Fibroblast of lung (primary cell): ENCODE results near the gene ATP2B2.

Experiments used
- CTCF ChIP-seq, 2 donors: IDR thresholded peaks in 1 of 2; conservative IDR thresholded peaks in 1 of 2; 1 replicate in 1 of 2; 2 replicates in 1 of 2; pipeline ENCODE4 v1.5.1; 2011 to 2012; ENCODE audit warnings: low read length in 2 of 2, control low read depth in 1 of 2, inconsistent platforms in 1 of 2, low read depth in 1 of 2, mild to moderate bottlenecking in 1 of 2
- EZH2 ChIP-seq: IDR thresholded peaks from 2 replicates; pipeline ENCODE4 v1.5.1; 2012; ENCODE audit warnings: low read length, control low read depth, mild to moderate bottlenecking; ENCODE audit errors: missing control alignments

- TF ChIP-seq CTCF (conservative IDR thresholded peaks at IDR 0.05 in 1 of 2, IDR thresholded peaks at IDR 0.05 in 1 of 2; ENCODE audit: low read depth in 1 of 2, low read length in 2 of 2): no peak
- no peak for TF ChIP-seq EZH2
These were observed 165.3 kb downstream of the ATP2B2 start for GRCh38 chr3:10340046-10340445.
